Stimulated activated CD8-positive, alpha-beta memory T cell treated with anti-CD3 and anti-CD28 coated beads, Interleukin-4, amount 100 ng/mL, for 1 hour (primary cell): Measurements from ENCODE around the gene EFHD1.
"Not testable (repeated sequence)": the region's sequence is repeated elsewhere in the genome, so short reads cannot be mapped to it uniquely, and the experiment has no call there.

Experiments
- DNase-seq, 2 donors: peaks; one replicate each; pipeline ENCODE4 v3.0.0-alpha.2; 2020; ENCODE audit warnings: low read depth in 2 of 2, low spot score in 1 of 2

Gene EFHD1

GRCh38 chr2:232615339-232615738 is 18.1 kb upstream of the EFHD1 start:
- no peak for DNase-seq

GRCh38 chr2:232621186-232621585 is 12.2 kb upstream of the EFHD1 start:
- no peak for DNase-seq

- DNase-seq = no peak
These were observed 10.8 kb upstream of the EFHD1 start for GRCh38 chr2:232622563-232622962.

GRCh38 chr2:232623768-232624765 is 9.3 kb upstream of the EFHD1 start:
- no peak for DNase-seq

GRCh38 chr2:232626584-232626983 is 6.8 kb upstream of the EFHD1 start:
- DNase-seq = no peak

- no peak for DNase-seq
These were observed 4.8 kb upstream of the EFHD1 start for GRCh38 chr2:232628466-232629128.

- DNase-seq = no peak
These were observed 4.3 kb upstream of the EFHD1 start for GRCh38 chr2:232629129-232629475.

- DNase-seq = no peak
These were observed 1.0 kb upstream of the EFHD1 start for GRCh38 chr2:232632229-232632903.

GRCh38 chr2:232632904-232633412 is 446 bp upstream of the EFHD1 start:
- no peak for DNase-seq

- no peak for DNase-seq
These were observed 1.1 kb downstream of the EFHD1 start for GRCh38 chr2:232634206-232635150.

- not testable (repeated sequence) for DNase-seq
These were observed 2.0 kb downstream of the EFHD1 start for GRCh38 chr2:232635376-232635775.

- no peak for DNase-seq
These were observed 2.4 kb downstream of the EFHD1 start for GRCh38 chr2:232635820-232636219.

- DNase-seq = no peak
These were observed 3.5 kb downstream of the EFHD1 start for GRCh38 chr2:232636788-232637420.

GRCh38 chr2:232637866-232638583 is 4.6 kb downstream of the EFHD1 start:
- DNase-seq = no peak

GRCh38 chr2:232641153-232641848 is 7.9 kb downstream of the EFHD1 start:
- no peak for DNase-seq

- DNase-seq = no peak
These were observed 9.7 kb downstream of the EFHD1 start for GRCh38 chr2:232643147-232643425.

- no peak for DNase-seq
These were observed 10.5 kb downstream of the EFHD1 start for GRCh38 chr2:232643813-232644347.

- DNase-seq = no peak
These were observed 11.7 kb downstream of the EFHD1 start for GRCh38 chr2:232645061-232645460.

- no peak for DNase-seq
These were observed 13.3 kb downstream of the EFHD1 start for GRCh38 chr2:232646726-232647125.
